GM12878 (cell line): Measurements from ENCODE around the gene CR1L. TPM values are rescaled to one million over a fixed set of nuclear protein-coding genes. Genes with fewer than 3 reads are reported as not detected.

ENCODE experiments used
- ATAC-seq: fragments of 200-7000 bp; cut with Tn5 transposase; 3 replicates; pipeline ENCODE4 v1.9.1; 2020; ENCODE audit warnings: mild to moderate bottlenecking, moderate library complexity
- BruUV-seq: library from RNA; stranded (reverse); fragments of 400-500 nt; replicated peaks from 2 replicates; lab custom pipeline; 2021; lab: Mats Ljungman, UMichigan
- CTCF ChIA-PET: fragments of 300-600 bp; sonication (Branson Sonifier 250); formaldehyde crosslinking; extraction: SDS; loops from one replicate; lab custom pipeline; 2021; ENCODE audit warnings: inconsistent platforms; lab: Yijun Ruan, JAX
- POLR2A ChIA-PET: fragments of 350-600 bp; formaldehyde crosslinking; extraction: SDS; loops from one replicate; lab custom pipeline; 2021; ENCODE audit warnings: inconsistent platforms; lab: Charles Lee
- RAD21 ChIA-PET: fragments of 300-600 bp; sonication (Branson Sonifier 250); formaldehyde crosslinking; loops from one replicate; lab custom pipeline; 2023; ENCODE audit warnings: antibody characterized with exemption; ENCODE audit not compliant: unreplicated experiment; lab: Charles Lee
- SMC1A ChIA-PET: fragments of 300-600 bp; sonication (Branson Sonifier 250); formaldehyde crosslinking; loops from one replicate; lab custom pipeline; 2023; ENCODE audit not compliant: unreplicated experiment, uncharacterized antibody; lab: Charles Lee
- DNase-seq: peaks from one replicate; pipeline ENCODE4 v3.0.0-alpha.2; 2011; ENCODE audit warnings: low read depth, low spot score
- FAIRE-seq: peaks from 3 replicates; lab custom pipeline; 2011; peaks lifted over from hg19 to GRCh38; lab: Jason Lieb, UNC
- H2AFZ ChIP-seq: 2 replicates; pipeline ENCODE4 v1.6.0; 2011; ENCODE audit warnings: low read depth, low read length, control low read depth; ENCODE audit not compliant: control insufficient read depth
- H3K27ac ChIP-seq: 2 replicates; pipeline ENCODE4 v1.5.1; 2011; ENCODE audit warnings: control low read depth; ENCODE audit not compliant: control insufficient read depth, insufficient read depth
- H3K27me3 ChIP-seq, 2 experiments: replicated peaks in 1 of 2; 2 replicates each; pipeline versions ENCODE4 v1.6.0 to v1.6.1; 2011; ENCODE audit warnings: low read length in 1 of 2; ENCODE audit not compliant: control insufficient read depth in 2 of 2, insufficient read depth in 2 of 2
- H3K36me3 ChIP-seq, 2 experiments: 2 replicates each; pipeline ENCODE4 v1.5.1; 2011; ENCODE audit warnings: low read length in 1 of 2; ENCODE audit not compliant: control insufficient read depth in 2 of 2, insufficient read depth in 2 of 2
- H3K4me1 ChIP-seq: 2 replicates; pipeline ENCODE4 v1.6.1; 2011; ENCODE audit warnings: mild to moderate bottlenecking, low read length, moderate library complexity, mixed read lengths; ENCODE audit not compliant: control insufficient read depth, insufficient read depth
- H3K4me2 ChIP-seq: 2 replicates; pipeline ENCODE4 v1.6.0; 2011; ENCODE audit warnings: control low read depth; ENCODE audit not compliant: control insufficient read depth, insufficient read depth
- H3K4me3 ChIP-seq: fragments of 200-600 bp; sonication (generic); 2 replicates; pipeline ENCODE4 v1.5.1; 2016
- H3K79me2 ChIP-seq: 2 replicates; pipeline ENCODE4 v1.6.0; 2011; ENCODE audit warnings: low read length; ENCODE audit not compliant: control insufficient read depth, insufficient read depth
- H3K9ac ChIP-seq: 2 replicates; pipeline ENCODE4 v1.8.0; 2011; ENCODE audit warnings: low read length, control low read depth, mixed read lengths; ENCODE audit not compliant: control insufficient read depth, insufficient read depth
- H3K9me3 ChIP-seq: replicated peaks from 3 replicates; pipeline ENCODE4 v1.5.1; 2011; ENCODE audit warnings: mild to moderate bottlenecking, low read length; ENCODE audit not compliant: control insufficient read depth, insufficient read depth
- H4K20me1 ChIP-seq: 2 replicates; pipeline ENCODE4 v1.6.0; 2011; ENCODE audit not compliant: control insufficient read depth, insufficient read depth
- ASH2L ChIP-seq: fragments of 300-600, 200-600 bp; sonication (generic); IDR thresholded peaks from 2 replicates; pipeline ENCODE4 v1.6.1; 2017; ENCODE audit warnings: low read depth, mild to moderate bottlenecking, borderline replicate concordance
- CHD2 ChIP-seq: IDR thresholded peaks from 2 replicates; pipeline ENCODE4 v1.6.1; 2011; ENCODE audit warnings: low read depth, low read length, improper control_type of control experiment, borderline replicate concordance
- ETV6 ChIP-seq, 2 experiments: fragments of 450-650 bp in 1 of 2; IDR thresholded peaks in 1 of 2; conservative IDR thresholded peaks in 1 of 2; 2 replicates each; pipeline ENCODE4 v1.6.1; 2014; ENCODE audit warnings: antibody characterized with exemption in 1 of 2, borderline replicate concordance in 1 of 2, low read depth in 1 of 2, mild to moderate bottlenecking in 1 of 2, moderate library complexity in 1 of 2
- GABPA ChIP-seq: IDR thresholded peaks from 2 replicates; pipeline ENCODE4 v1.6.1; 2014; ENCODE audit warnings: antibody characterized with exemption, low read depth, mild to moderate bottlenecking, inconsistent platforms
- KLF5 ChIP-seq: fragments of 450-650 bp; IDR thresholded peaks from 2 replicates; pipeline ENCODE4 v1.6.1; 2014; ENCODE audit warnings: mild to moderate bottlenecking; ENCODE audit not compliant: partially characterized antibody
- NFIC ChIP-seq: IDR thresholded peaks from 2 replicates; pipeline ENCODE4 v1.6.1; 2012; ENCODE audit warnings: low read depth, mild to moderate bottlenecking, inconsistent platforms, low read length, moderate library complexity
- NFYA ChIP-seq: IDR thresholded peaks from 2 replicates; pipeline ENCODE4 v1.6.1; 2011; ENCODE audit warnings: low read depth, mild to moderate bottlenecking, low read length, improper control_type of control experiment, borderline replicate concordance
- NRF1 ChIP-seq: conservative IDR thresholded peaks from 2 replicates; pipeline ENCODE4 v1.6.1; 2011; ENCODE audit warnings: mild to moderate bottlenecking, low read depth, low read length, improper control_type of control experiment
- SMARCA5 ChIP-seq: fragments of 450-650 bp; IDR thresholded peaks from 2 replicates; pipeline ENCODE4 v1.6.1; 2017; ENCODE audit warnings: mild to moderate bottlenecking
- SUZ12 ChIP-seq: fragments of 200-600 bp; sonication (generic); IDR thresholded peaks from one replicate; pipeline ENCODE4 v1.6.1; 2018; ENCODE audit warnings: antibody characterized with exemption, mild to moderate bottlenecking; ENCODE audit not compliant: unreplicated experiment
- WGBS: methylation state at CpG from one replicate; pipeline ENCODE4 v1.1.6; 2016; ENCODE audit warnings: low lambda C conversion rate; ENCODE audit not compliant: insufficient replicate concordance, insufficient coverage; ENCODE audit errors: missing lambda C conversion rate; 5-methylcytosine and 5-hydroxymethylcytosine counted together
- in situ Hi-C: fragments of 300-500 bp; cut with MboI; formaldehyde crosslinking; loops from 9 replicates; pipeline ENCODE4 v1.14.3; 2018; ENCODE audit warnings: mixed read lengths
- intact Hi-C: fragments of 100-400 bp; cut with micrococcal nuclease; formaldehyde crosslinking; loops from one replicate; pipeline ENCODE4 v1.14.2; 2022; ENCODE audit not compliant: unreplicated experiment
- polyA plus RNA-seq, 11 experiments: library from polyadenylated mRNA; depleted of rRNA in 4 of 11; unstranded in 6 of 11; stranded (reverse) in 5 of 11; fragments of >200 nt; fragmentation: Nextera tagmentation in 4 of 11; fragmentation: Illumina TruSeq in 1 of 11; extraction: Ambion mirVana in 4 of 11; extraction: Trizol in 1 of 11; gene quantifications; 1 replicate in 1 of 11; 2 replicates in 10 of 11; pipeline versions ENCODE4 v1.2.1 to v1.2.3, GENCODE V29; 2011 to 2016; ENCODE audit warnings: inconsistent platforms in 2 of 11, missing spikeins in 2 of 11, low read depth in 1 of 11
- total RNA-seq, 4 experiments: library from RNA; depleted of rRNA in 3 of 4; stranded (reverse); fragments of >200 nt in 3 of 4; fragmentation: Illumina TruSeq in 1 of 4; extraction: Trizol in 1 of 4; gene quantifications; 2 replicates each; pipeline versions ENCODE4 v1.2.1 to v1.2.3, GENCODE V29; 2013 to 2021
- TF ChIP-seq, protein P1 (sequence below): fragments of 450-650 bp; IDR thresholded peaks from 2 replicates; pipeline ENCODE4 v1.6.1; 2017; ENCODE audit warnings: borderline replicate concordance
- TF ChIP-seq, protein P2 (sequence below): fragments of 450-650 bp; IDR thresholded peaks from 2 replicates; pipeline ENCODE4 v1.6.1; 2017; ENCODE audit warnings: mild to moderate bottlenecking
- TF ChIP-seq, protein P3 (sequence below): fragments of 150-350 bp; IDR thresholded peaks from 2 replicates; pipeline ENCODE4 v1.6.1; 2016; ENCODE audit warnings: low read depth, low read length
- TF ChIP-seq, protein P4 (sequence below): fragments of 450-650 bp; formaldehyde crosslinking; IDR thresholded peaks from 2 replicates; pipeline ENCODE4 v1.5.0; 2022; ENCODE audit warnings: mild to moderate bottlenecking, missing genetic modification characterization

Gene CR1L
- total and polyA plus RNA-seq, 10 of the 15 experiments (the other 5 are each of a cell fraction or from before 2014, with no cell fraction given) = 0.11 TPM; not detected in 9

DNA sequence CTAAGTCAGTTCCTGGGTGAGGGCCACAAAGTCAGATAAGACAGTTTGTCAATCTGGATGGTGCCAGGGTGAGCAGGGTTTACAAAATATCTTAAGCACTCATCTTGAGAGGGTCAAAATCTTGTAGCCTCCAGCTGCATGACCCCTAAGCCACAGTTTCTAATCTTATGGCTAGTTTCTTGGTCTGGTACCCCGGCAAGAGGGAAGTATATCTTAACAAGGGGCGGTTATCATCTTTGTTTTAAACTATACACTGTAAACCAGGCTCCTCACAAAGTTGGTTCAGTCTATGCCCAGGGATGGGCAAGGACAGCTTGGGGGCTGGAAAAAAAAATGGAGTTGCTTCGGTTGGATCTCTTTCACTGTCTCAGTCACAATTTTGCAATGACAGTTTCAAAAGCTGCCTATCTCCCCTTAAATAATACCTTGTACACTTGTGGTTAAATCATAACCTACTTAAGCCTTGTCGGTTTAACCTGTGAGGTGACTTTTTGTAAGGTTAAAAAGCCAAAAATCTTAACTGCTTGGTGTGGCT is 99.1 kb downstream of the CR1L start:
- ATAC-seq (no peak), DNase-seq (no peak), FAIRE-seq (no peak)
- Histone ChIP-seq H3K36me3 (no peaks in the 10 kb centered on the region), H2AFZ (no peak overlapping the region), H3K27me3 (no peaks in the 10 kb centered on the region), H3K4me2 (no peak overlapping the region), H3K79me2 (no peaks in the 10 kb centered on the region), H3K4me1 (no peaks in the 10 kb centered on the region), H3K9ac (no peak overlapping the region), H3K4me3 (no peak overlapping the region), H4K20me1 (no peaks in the 10 kb centered on the region), H3K27ac (no peak overlapping the region), H3K9me3 (no peaks in the 10 kb centered on the region; the same call in 2 of the 3 replicates)
- ChIA-PET POLR2A (no interaction called here), SMC1A (no interaction called here), CTCF (interaction anchor here (0.7 kb wide), 1 partner anchor 53 kb away, joined by 3 read pairs; no protein-coding TSS in a partner anchor), RAD21 (no interaction called here)
- 84% methylated on average over 4 of the region's 4 CpGs for WGBS
- no TSS peak for BruUV-seq
- in situ Hi-C loops = no loop called here
- intact Hi-C loops = no loop called here
- TF ChIP-seq NFYA (no peak), SUZ12 (no peak), ETV6 (conservative IDR thresholded peaks at IDR 0.05 in 1 of 2, IDR thresholded peaks at IDR 0.05 in 1 of 2; ENCODE audit: borderline replicate concordance in 1 of 2, low read depth in 1 of 2) (no peak), SMARCA5 (no peak), GABPA (no peak), NRF1 (no peak), NFIC (no peak), CHD2 (no peak), KLF5 (no peak), ASH2L (no peak)
- TF ChIP-seq, protein P1, sequence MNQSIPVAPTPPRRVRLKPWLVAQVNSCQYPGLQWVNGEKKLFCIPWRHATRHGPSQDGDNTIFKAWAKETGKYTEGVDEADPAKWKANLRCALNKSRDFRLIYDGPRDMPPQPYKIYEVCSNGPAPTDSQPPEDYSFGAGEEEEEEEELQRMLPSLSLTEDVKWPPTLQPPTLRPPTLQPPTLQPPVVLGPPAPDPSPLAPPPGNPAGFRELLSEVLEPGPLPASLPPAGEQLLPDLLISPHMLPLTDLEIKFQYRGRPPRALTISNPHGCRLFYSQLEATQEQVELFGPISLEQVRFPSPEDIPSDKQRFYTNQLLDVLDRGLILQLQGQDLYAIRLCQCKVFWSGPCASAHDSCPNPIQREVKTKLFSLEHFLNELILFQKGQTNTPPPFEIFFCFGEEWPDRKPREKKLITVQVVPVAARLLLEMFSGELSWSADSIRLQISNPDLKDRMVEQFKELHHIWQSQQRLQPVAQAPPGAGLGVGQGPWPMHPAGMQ = no peak
- TF ChIP-seq, protein P2, sequence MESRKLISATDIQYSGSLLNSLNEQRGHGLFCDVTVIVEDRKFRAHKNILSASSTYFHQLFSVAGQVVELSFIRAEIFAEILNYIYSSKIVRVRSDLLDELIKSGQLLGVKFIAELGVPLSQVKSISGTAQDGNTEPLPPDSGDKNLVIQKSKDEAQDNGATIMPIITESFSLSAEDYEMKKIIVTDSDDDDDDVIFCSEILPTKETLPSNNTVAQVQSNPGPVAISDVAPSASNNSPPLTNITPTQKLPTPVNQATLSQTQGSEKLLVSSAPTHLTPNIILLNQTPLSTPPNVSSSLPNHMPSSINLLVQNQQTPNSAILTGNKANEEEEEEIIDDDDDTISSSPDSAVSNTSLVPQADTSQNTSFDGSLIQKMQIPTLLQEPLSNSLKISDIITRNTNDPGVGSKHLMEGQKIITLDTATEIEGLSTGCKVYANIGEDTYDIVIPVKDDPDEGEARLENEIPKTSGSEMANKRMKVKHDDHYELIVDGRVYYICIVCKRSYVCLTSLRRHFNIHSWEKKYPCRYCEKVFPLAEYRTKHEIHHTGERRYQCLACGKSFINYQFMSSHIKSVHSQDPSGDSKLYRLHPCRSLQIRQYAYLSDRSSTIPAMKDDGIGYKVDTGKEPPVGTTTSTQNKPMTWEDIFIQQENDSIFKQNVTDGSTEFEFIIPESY = no peak
- TF ChIP-seq, protein P3, sequence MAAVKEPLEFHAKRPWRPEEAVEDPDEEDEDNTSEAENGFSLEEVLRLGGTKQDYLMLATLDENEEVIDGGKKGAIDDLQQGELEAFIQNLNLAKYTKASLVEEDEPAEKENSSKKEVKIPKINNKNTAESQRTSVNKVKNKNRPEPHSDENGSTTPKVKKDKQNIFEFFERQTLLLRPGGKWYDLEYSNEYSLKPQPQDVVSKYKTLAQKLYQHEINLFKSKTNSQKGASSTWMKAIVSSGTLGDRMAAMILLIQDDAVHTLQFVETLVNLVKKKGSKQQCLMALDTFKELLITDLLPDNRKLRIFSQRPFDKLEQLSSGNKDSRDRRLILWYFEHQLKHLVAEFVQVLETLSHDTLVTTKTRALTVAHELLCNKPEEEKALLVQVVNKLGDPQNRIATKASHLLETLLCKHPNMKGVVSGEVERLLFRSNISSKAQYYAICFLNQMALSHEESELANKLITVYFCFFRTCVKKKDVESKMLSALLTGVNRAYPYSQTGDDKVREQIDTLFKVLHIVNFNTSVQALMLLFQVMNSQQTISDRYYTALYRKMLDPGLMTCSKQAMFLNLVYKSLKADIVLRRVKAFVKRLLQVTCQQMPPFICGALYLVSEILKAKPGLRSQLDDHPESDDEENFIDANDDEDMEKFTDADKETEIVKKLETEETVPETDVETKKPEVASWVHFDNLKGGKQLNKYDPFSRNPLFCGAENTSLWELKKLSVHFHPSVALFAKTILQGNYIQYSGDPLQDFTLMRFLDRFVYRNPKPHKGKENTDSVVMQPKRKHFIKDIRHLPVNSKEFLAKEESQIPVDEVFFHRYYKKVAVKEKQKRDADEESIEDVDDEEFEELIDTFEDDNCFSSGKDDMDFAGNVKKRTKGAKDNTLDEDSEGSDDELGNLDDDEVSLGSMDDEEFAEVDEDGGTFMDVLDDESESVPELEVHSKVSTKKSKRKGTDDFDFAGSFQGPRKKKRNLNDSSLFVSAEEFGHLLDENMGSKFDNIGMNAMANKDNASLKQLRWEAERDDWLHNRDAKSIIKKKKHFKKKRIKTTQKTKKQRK = no peak
- TF ChIP-seq, protein P4, sequence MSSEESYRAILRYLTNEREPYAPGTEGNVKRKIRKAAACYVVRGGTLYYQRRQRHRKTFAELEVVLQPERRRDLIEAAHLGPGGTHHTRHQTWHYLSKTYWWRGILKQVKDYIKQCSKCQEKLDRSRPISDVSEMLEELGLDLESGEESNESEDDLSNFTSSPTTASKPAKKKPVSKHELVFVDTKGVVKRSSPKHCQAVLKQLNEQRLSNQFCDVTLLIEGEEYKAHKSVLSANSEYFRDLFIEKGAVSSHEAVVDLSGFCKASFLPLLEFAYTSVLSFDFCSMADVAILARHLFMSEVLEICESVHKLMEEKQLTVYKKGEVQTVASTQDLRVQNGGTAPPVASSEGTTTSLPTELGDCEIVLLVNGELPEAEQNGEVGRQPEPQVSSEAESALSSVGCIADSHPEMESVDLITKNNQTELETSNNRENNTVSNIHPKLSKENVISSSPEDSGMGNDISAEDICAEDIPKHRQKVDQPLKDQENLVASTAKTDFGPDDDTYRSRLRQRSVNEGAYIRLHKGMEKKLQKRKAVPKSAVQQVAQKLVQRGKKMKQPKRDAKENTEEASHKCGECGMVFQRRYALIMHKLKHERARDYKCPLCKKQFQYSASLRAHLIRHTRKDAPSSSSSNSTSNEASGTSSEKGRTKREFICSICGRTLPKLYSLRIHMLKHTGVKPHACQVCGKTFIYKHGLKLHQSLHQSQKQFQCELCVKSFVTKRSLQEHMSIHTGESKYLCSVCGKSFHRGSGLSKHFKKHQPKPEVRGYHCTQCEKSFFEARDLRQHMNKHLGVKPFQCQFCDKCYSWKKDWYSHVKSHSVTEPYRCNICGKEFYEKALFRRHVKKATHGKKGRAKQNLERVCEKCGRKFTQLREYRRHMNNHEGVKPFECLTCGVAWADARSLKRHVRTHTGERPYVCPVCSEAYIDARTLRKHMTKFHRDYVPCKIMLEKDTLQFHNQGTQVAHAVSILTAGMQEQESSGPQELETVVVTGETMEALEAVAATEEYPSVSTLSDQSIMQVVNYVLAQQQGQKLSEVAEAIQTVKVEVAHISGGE (CRISPR knock-in tag) = no peak
